Body of pancreas (tissue), 4 donors: Measurements from ENCODE around the gene TBCEL. TPM values are rescaled to one million over a fixed set of nuclear protein-coding genes. Genes with fewer than 3 reads are reported as not detected.
A peak's percentile ranks its signal among the peaks of the same experiment; 100 is the strongest.

Source experiments
- ATAC-seq: fragments of 150-250 bp; one replicate; pipeline ENCODE4 v1.9.1; 2016
- DNase-seq, 4 donors: peaks; one replicate each; pipeline ENCODE4 v3.0.0-alpha.2; 2019
- H3K27ac ChIP-seq, 4 donors: fragments of 200-600 bp; sonication (generic); 1 replicate in 3 of 4; 2 replicates in 1 of 4; pipeline versions ENCODE4 v1.5.1 to v1.6.1; 2016 to 2019; ENCODE audit warnings: mild to moderate bottlenecking in 1 of 4, mixed read lengths in 1 of 4, moderate library complexity in 1 of 4
- H3K27me3 ChIP-seq, 2 donors: fragments of 200-600 bp; sonication (generic); one replicate each; pipeline ENCODE4 v1.6.0; 2016; ENCODE audit warnings: mild to moderate bottlenecking in 1 of 2
- H3K36me3 ChIP-seq, 2 donors: fragments of 200-600 bp; sonication (generic); replicated peaks in 1 of 2; 2 replicates each; pipeline ENCODE4 v1.5.1; 2016; ENCODE audit warnings: low read depth in 2 of 2; ENCODE audit not compliant: insufficient read depth in 1 of 2
- H3K4me1 ChIP-seq: fragments of 200-600 bp; sonication (generic); one replicate; pipeline ENCODE4 v1.6.0; 2016
- H3K4me3 ChIP-seq, 2 donors: fragments of 200-600 bp; sonication (generic); 1 replicate in 1 of 2; 2 replicates in 1 of 2; pipeline ENCODE4 v1.5.1; 2016 to 2019
- H3K9me3 ChIP-seq, 3 donors: fragments of 200-600 bp; sonication (generic); 1 replicate in 2 of 3; 2 replicates in 1 of 3; pipeline ENCODE4 v1.5.1; 2016
- CTCF ChIP-seq, 7 experiments: fragments of 450-650 bp in 4 of 7; fragments of 200-600 bp in 3 of 7; sonication (generic) in 3 of 7; IDR thresholded peaks; one replicate each; pipeline ENCODE4 v1.5.1; 2016 to 2019; ENCODE audit warnings: antibody characterized with exemption in 7 of 7
- POLR2A ChIP-seq, 3 donors: fragments of 450-650 bp; IDR thresholded peaks; one replicate each; pipeline ENCODE4 v1.6.1; 2016; ENCODE audit warnings: antibody characterized with exemption in 3 of 3, mild to moderate bottlenecking in 2 of 3
- WGBS, 2 donors: methylation state at CpG; one replicate each; pipeline ENCODE4 v1.1.5; 2017; 5-methylcytosine and 5-hydroxymethylcytosine counted together
- intact Hi-C: fragments of 100-400 bp; cut with DNase I; formaldehyde crosslinking; loops from one replicate; pipeline ENCODE4 v1.15.1; 2023
- total RNA-seq, 2 donors: library from RNA; depleted of rRNA; stranded (reverse); fragments of >200 nt; gene quantifications; one replicate each; pipeline ENCODE4 v1.1.0, GENCODE V29; 2016

The TBCEL gene
- total RNA-seq, 2 donors from 2014 or later = 5.9 to 14.8 TPM

- TF ChIP-seq CTCF (IDR thresholded peaks at IDR 0.05) (no peak), POLR2A (IDR thresholded peaks at IDR 0.05) (no peak)
- Histone ChIP-seq H3K9me3 (no peaks in the 10 kb centered on the region), H3K27ac (no peak overlapping the region), H3K4me1 (no peaks in the 10 kb centered on the region), H3K4me3 (no peak overlapping the region), H3K27me3 (no peaks in the 10 kb centered on the region), H3K36me3 (peaks cover 0 to 4% of the 10 kb centered on the region in 2 donors)
- 100% methylated on average over 1 of the region's 1 CpG for WGBS, 2 donors
- ATAC-seq (no peak), DNase-seq (no peak)
- intact Hi-C loops = no loop called here
Observed at GRCh38 chr11:121082670-121083069, 58.8 kb downstream of the TBCEL start.

- Histone ChIP-seq H3K4me1 (peaks cover 9% of the 10 kb centered on the region), H3K27me3 (no peaks in the 10 kb centered on the region), H3K4me3 (no peak overlapping the region), H3K9me3 (no peaks in the 10 kb centered on the region), H3K36me3 (peaks cover 0 to 4% of the 10 kb centered on the region in 2 donors), H3K27ac (no peak overlapping the region)
- DNase-seq = no peak
- 92 to 96% methylated on average over 4 of the region's 4 CpGs for WGBS, 2 donors
- TF ChIP-seq POLR2A (IDR thresholded peaks at IDR 0.05) (no peak), CTCF (IDR thresholded peaks at IDR 0.05) (no peak)
- intact Hi-C loops = no loop called here
- no peak for ATAC-seq
Observed at GRCh38 chr11:121086866-121087265, 63.0 kb downstream of the TBCEL start.

- H3K4me1 ChIP-seq = peaks cover 9% of the 10 kb centered on the region
- no peaks in the 10 kb centered on the region for H3K27me3 ChIP-seq
- no peaks in the 10 kb centered on the region for H3K9me3 ChIP-seq
- no peak for TF ChIP-seq CTCF (IDR thresholded peaks at IDR 0.05)
- TF ChIP-seq POLR2A (IDR thresholded peaks at IDR 0.05) = no peak
- intact Hi-C loops = no loop called here
- H3K36me3 ChIP-seq = peaks cover 0 to 4% of the 10 kb centered on the region in 2 donors
- WGBS, 2 donors = 89 to 98% methylated on average over 1 of the region's 1 CpG
- DNase-seq (no peak), ATAC-seq (no peak)
- H3K27ac ChIP-seq = no peak overlapping the region
- H3K4me3 ChIP-seq = no peak overlapping the region
Observed at GRCh38 chr11:121089566-121089965, 65.7 kb downstream of the TBCEL start.

- no peak overlapping the region for H3K4me3 ChIP-seq
- no peaks in the 10 kb centered on the region for H3K27me3 ChIP-seq
- intact Hi-C loops = no loop called here
- ATAC-seq = no peak
- no peak for TF ChIP-seq POLR2A (IDR thresholded peaks at IDR 0.05)
- no peak for TF ChIP-seq CTCF (IDR thresholded peaks at IDR 0.05)
- 97 to 100% methylated on average over 5 of the region's 5 CpGs for WGBS, 2 donors
- H3K27ac ChIP-seq = no peak overlapping the region
- DNase-seq = no peak
- H3K9me3 ChIP-seq = no peaks in the 10 kb centered on the region
- H3K4me1 ChIP-seq = peaks cover 9% of the 10 kb centered on the region
- H3K36me3 ChIP-seq = peaks cover 0 to 4% of the 10 kb centered on the region in 2 donors
Observed at GRCh38 chr11:121090145-121090721, 66.3 kb downstream of the TBCEL start.

GRCh38 chr11:121091492-121092152 lies 67.7 kb downstream of the TBCEL start:
- Histone ChIP-seq H3K27me3 (no peaks in the 10 kb centered on the region), H3K4me3 (no peak overlapping the region), H3K9me3 (no peaks in the 10 kb centered on the region), H3K36me3 (peaks cover 0 to 4% of the 10 kb centered on the region in 2 donors), H3K27ac (no peak overlapping the region), H3K4me1 (peaks cover 9% of the 10 kb centered on the region)
- TF ChIP-seq POLR2A (IDR thresholded peaks at IDR 0.05) (no peak), CTCF (IDR thresholded peaks at IDR 0.05) (no peak)
- WGBS, 2 donors = 78 to 86% methylated on average over 3 of the region's 3 CpGs
- ATAC-seq (no peak), DNase-seq (peak in 1 of 4 donors; percentile 23)
- intact Hi-C loops = no loop called here
